CD14-positive monocyte (primary cell): ENCODE results near the gene LNPEP. TPM values are rescaled to one million over a fixed set of nuclear protein-coding genes. Genes with fewer than 3 reads are reported as not detected.

Experiments
- DNase-seq, 3 donors: peaks; one replicate each; pipeline ENCODE4 v3.0.0-alpha.2; 2011 to 2022
- H2AFZ ChIP-seq: 2 replicates; pipeline ENCODE4 v1.6.0; 2012; ENCODE audit warnings: mild to moderate bottlenecking, low read depth, low read length, inconsistent platforms; ENCODE audit not compliant: insufficient read depth, poor library complexity, severe bottlenecking
- H3K27ac ChIP-seq, 2 donors: 1 replicate in 1 of 2; 2 replicates in 1 of 2; pipeline ENCODE4 v1.5.1; 2012 to 2013; ENCODE audit warnings: low read length in 2 of 2, control low read depth in 1 of 2, inconsistent platforms in 1 of 2, low read depth in 1 of 2, mild to moderate bottlenecking in 1 of 2
- H3K27me3 ChIP-seq, 2 donors: one replicate each; pipeline versions ENCODE4 v1.6.0 to v1.6.1; 2011 to 2013; ENCODE audit warnings: low read length in 2 of 2; ENCODE audit not compliant: control insufficient read depth in 2 of 2, insufficient read depth in 2 of 2
- H3K36me3 ChIP-seq, 2 donors: replicated peaks in 1 of 2; 1 replicate in 1 of 2; 2 replicates in 1 of 2; pipeline versions ENCODE4 v1.5.1 to v1.6.1; 2012 to 2013; ENCODE audit warnings: low read length in 2 of 2, control low read depth in 1 of 2, inconsistent platforms in 1 of 2, mild to moderate bottlenecking in 1 of 2; ENCODE audit not compliant: insufficient read depth in 2 of 2, control insufficient read depth in 1 of 2
- H3K4me1 ChIP-seq, 2 donors: 1 replicate in 1 of 2; 2 replicates in 1 of 2; pipeline versions ENCODE4 v1.5.1 to v1.6.1; 2012 to 2013; ENCODE audit warnings: low read length in 2 of 2, control low read depth in 1 of 2, inconsistent platforms in 1 of 2, mild to moderate bottlenecking in 1 of 2, moderate library complexity in 1 of 2; ENCODE audit not compliant: insufficient read depth in 2 of 2, control insufficient read depth in 1 of 2
- H3K4me2 ChIP-seq: replicated peaks from 2 replicates; pipeline ENCODE3; 2012; ENCODE audit warnings: low read length, moderate library complexity, mild to moderate bottlenecking; ENCODE audit not compliant: poor library complexity, severe bottlenecking; ENCODE audit errors: extremely low read depth
- H3K4me3 ChIP-seq, 3 experiments: fragments of 200-600 bp in 1 of 3; sonication (generic) in 1 of 3; replicated peaks in 1 of 3; 1 replicate in 2 of 3; 2 replicates in 1 of 3; pipeline ENCODE4 v1.5.1; 2011 to 2013; ENCODE audit warnings: low read length in 3 of 3, mild to moderate bottlenecking in 3 of 3, control low read depth in 2 of 3, low read depth in 2 of 3, inconsistent platforms in 1 of 3, moderate library complexity in 1 of 3
- H3K79me2 ChIP-seq: 2 replicates; pipeline ENCODE4 v1.6.0; 2012; ENCODE audit warnings: mild to moderate bottlenecking, control low read depth, inconsistent platforms, low read length, moderate library complexity; ENCODE audit not compliant: insufficient read depth
- H3K9ac ChIP-seq: 2 replicates; pipeline ENCODE4 v1.6.0; 2017; ENCODE audit warnings: low read length, mild to moderate bottlenecking; ENCODE audit not compliant: insufficient read depth, poor library complexity, severe bottlenecking
- H3K9me3 ChIP-seq, 2 donors: replicated peaks in 1 of 2; 1 replicate in 1 of 2; 2 replicates in 1 of 2; pipeline versions ENCODE4 v1.5.1 to v1.6.1; 2012 to 2013; ENCODE audit warnings: low read length in 2 of 2, control low read depth in 1 of 2; ENCODE audit not compliant: control insufficient read depth in 1 of 2, insufficient read depth in 1 of 2
- H4K20me1 ChIP-seq: 2 replicates; pipeline ENCODE4 v1.6.0; 2012; ENCODE audit warnings: mild to moderate bottlenecking, low read length, control low read depth, moderate library complexity; ENCODE audit not compliant: insufficient read depth
- H3K27ac Mint-ChIP-seq, 7 donors: one replicate each; pipeline ENCODE4 v1.8.0; 2020; ENCODE audit warnings: mild to moderate bottlenecking in 7 of 7, mixed read lengths in 7 of 7, moderate library complexity in 6 of 7, inconsistent platforms in 2 of 7
- H3K27me3 Mint-ChIP-seq, 3 donors: one replicate each; pipeline ENCODE4 v1.8.0; 2021 to 2022; ENCODE audit warnings: low read depth in 3 of 3, mild to moderate bottlenecking in 3 of 3, mixed read lengths in 3 of 3, moderate library complexity in 3 of 3, inconsistent platforms in 1 of 3
- H3K36me3 Mint-ChIP-seq, 2 donors: one replicate each; pipeline ENCODE4 v1.8.0; 2020; ENCODE audit warnings: mixed read lengths in 2 of 2, inconsistent platforms in 1 of 2, mild to moderate bottlenecking in 1 of 2
- H3K4me1 Mint-ChIP-seq: one replicate; pipeline ENCODE4 v1.8.0; 2020; ENCODE audit warnings: mild to moderate bottlenecking, mixed read lengths
- H3K4me3 Mint-ChIP-seq, 2 donors: one replicate each; pipeline ENCODE4 v1.8.0; 2020; ENCODE audit warnings: mild to moderate bottlenecking in 2 of 2, mixed read lengths in 2 of 2, moderate library complexity in 1 of 2
- H3K9me3 Mint-ChIP-seq, 7 donors: one replicate each; pipeline ENCODE4 v1.8.0; 2020 to 2022; ENCODE audit warnings: mixed read lengths in 7 of 7, mild to moderate bottlenecking in 6 of 7, moderate library complexity in 6 of 7, inconsistent platforms in 2 of 7
- CTCF ChIP-seq: fragments of 200-600 bp; IDR thresholded peaks from one replicate; pipeline ENCODE4 v1.8.0; 2022; ENCODE audit warnings: antibody characterized with exemption, mild to moderate bottlenecking
- WGBS: methylation state at CpG from one replicate; pipeline ENCODE4 v1.1.5; 2013; ENCODE audit warnings: missing lambda C conversion rate; ENCODE audit not compliant: insufficient coverage; 5-methylcytosine and 5-hydroxymethylcytosine counted together
- intact Hi-C, 2 donors: fragments of 100-400 bp; cut with micrococcal nuclease; formaldehyde crosslinking; loops; one replicate each; pipeline versions ENCODE4 v1.15.0 to v1.15.1; 2023
- polyA plus RNA-seq, 3 donors: library from polyadenylated mRNA; depleted of rRNA in 1 of 3; unstranded in 2 of 3; stranded (reverse) in 1 of 3; fragments of 300-500 nt in 2 of 3; fragments of >200 nt in 1 of 3; fragmentation: Illumina TruSeq in 2 of 3; gene quantifications; 1 replicate in 2 of 3; 2 replicates in 1 of 3; pipeline ENCODE4 v1.2.3, GENCODE V29; 2012 to 2021

The LNPEP gene
- polyA plus RNA-seq, 3 donors, result 9.2 to 22.5 (median 14.5) TPM

- no peaks in the 10 kb centered on the region for H3K36me3 Mint-ChIP-seq
- peak; percentile 42 to 80 (median 52) for DNase-seq
- Histone ChIP-seq H2AFZ (no peak overlapping the region), H3K27ac (peak overlapping the region in 1 of 2 donors; percentile 67), H3K4me1 (peaks cover 33 to 42% of the 10 kb centered on the region in 2 donors), H3K27me3 (no peaks in the 10 kb centered on the region), H3K4me2 (peak overlapping the region; percentile 85), H3K9ac (no peak overlapping the region), H3K36me3 (no peaks in the 10 kb centered on the region), H3K79me2 (peaks cover 16% of the 10 kb centered on the region), H3K9me3 (no peaks in the 10 kb centered on the region), H3K4me3 (no peak overlapping the region), H4K20me1 (no peaks in the 10 kb centered on the region)
- H3K4me3 Mint-ChIP-seq, result no peak overlapping the region
- H3K27me3 Mint-ChIP-seq, result no peaks in the 10 kb centered on the region
- TF ChIP-seq CTCF, result no peak
- intact Hi-C loops, result loop anchor here (5.0 to 10.0 kb wide), 2 partner anchors 49 to 127 kb away; partner anchors contain the start of gene ERAP1 (in 1 of the 2)
- WGBS, result no CpG with 5 or more reads among the region's 1 CpG
- peaks cover 0 to 5% (median 0%) of the 10 kb centered on the region in 7 donors for H3K9me3 Mint-ChIP-seq
- H3K27ac Mint-ChIP-seq, result peak overlapping the region; percentile 22 to 84 (median 37)
- peaks cover 46% of the 10 kb centered on the region for H3K4me1 Mint-ChIP-seq
Measured at GRCh38 chr5:96931605-96932004, 4.3 kb upstream of the LNPEP start.

GRCh38 chr5:96932026-96932425, 3.9 kb upstream of the LNPEP start:
- Mint-ChIP-seq H3K27ac (peak overlapping the region in 4 of 7 donors; percentile 22 to 81 (median 75)), H3K27me3 (no peaks in the 10 kb centered on the region), H3K4me3 (no peak overlapping the region), H3K9me3 (peaks cover 0 to 5% (median 0%) of the 10 kb centered on the region in 7 donors), H3K4me1 (peaks cover 46% of the 10 kb centered on the region), H3K36me3 (no peaks in the 10 kb centered on the region)
- Histone ChIP-seq H3K9ac (no peak overlapping the region), H3K27ac (peak overlapping the region in 1 of 2 donors; percentile 67), H3K4me2 (peak overlapping the region; percentile 85), H3K9me3 (no peaks in the 10 kb centered on the region), H3K79me2 (peaks cover 20% of the 10 kb centered on the region), H3K36me3 (no peaks in the 10 kb centered on the region), H3K27me3 (no peaks in the 10 kb centered on the region), H3K4me1 (peaks cover 32 to 42% of the 10 kb centered on the region in 2 donors), H2AFZ (no peak overlapping the region), H4K20me1 (no peaks in the 10 kb centered on the region), H3K4me3 (no peak overlapping the region)
- intact Hi-C loops, result loop anchor here (5.0 to 10.0 kb wide), 2 partner anchors 50 to 127 kb away; partner anchors contain the start of gene ERAP1 (in 1 of the 2)
- DNase-seq, result no peak
- WGBS, result no CpG with 5 or more reads among the region's 5 CpGs
- no peak for TF ChIP-seq CTCF
